ENCODE results near the gene NOL6. TPM values are rescaled to one million over a fixed set of nuclear protein-coding genes. Genes with fewer than 3 reads are reported as not detected.

NOL6 gene
- total RNA-seq, 2 donors from 2014 or later, result 11.5 to 29.3 TPM

DNA sequence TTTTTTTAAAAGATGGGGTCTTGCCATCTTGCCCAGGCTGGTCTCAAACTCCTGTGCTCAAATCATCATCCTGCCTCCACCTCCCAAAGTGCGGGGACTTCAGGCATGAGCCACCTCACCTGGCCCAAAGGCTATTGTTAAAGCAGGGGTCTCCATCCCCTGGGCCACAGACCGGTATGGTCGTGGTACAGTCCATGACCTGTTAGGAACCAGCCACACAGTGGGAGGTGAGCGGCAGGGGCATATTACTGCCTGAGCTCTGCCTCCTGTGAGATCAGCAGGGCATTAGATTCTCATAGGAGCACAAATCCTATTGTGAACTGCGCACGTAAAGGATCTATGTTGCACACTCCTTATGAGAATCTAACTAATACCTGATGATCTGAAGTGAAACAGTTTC lies 7.3 kb upstream of the NOL6 start:
- intact Hi-C loops (cut with DNase I), result no loop called here
- no peak for DNase-seq

DNA sequence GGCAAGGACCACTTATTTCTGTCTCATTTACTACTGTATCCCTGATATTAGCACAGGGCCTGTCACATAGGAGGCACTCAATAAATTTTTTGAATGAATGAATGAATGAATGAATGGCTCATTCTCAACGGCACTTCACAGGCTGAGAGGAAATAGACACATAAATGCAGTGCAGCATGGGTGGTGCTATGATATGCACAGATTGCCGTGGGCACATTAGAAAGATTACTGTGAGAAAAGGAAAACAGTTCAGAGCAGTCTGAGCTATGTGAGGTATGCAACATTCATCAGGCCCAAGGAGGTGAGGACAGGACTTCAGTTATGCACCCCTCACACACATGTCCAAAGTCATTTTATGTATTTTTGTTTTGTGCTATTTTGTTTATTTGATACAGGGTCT lies 6.4 kb upstream of the NOL6 start:
- Histone ChIP-seq H3K27ac (no peak overlapping the region), H3K36me3 (no peaks in the 10 kb centered on the region), H3K4me1 (no peaks in the 10 kb centered on the region), H3K9me3 (no peaks in the 10 kb centered on the region), H3K4me3 (no peak overlapping the region), H3K27me3 (no peaks in the 10 kb centered on the region), H3K9ac (ENCODE audit: low read depth in 2 of 2, low read length in 2 of 2) (no peak overlapping the region)
- TF ChIP-seq, protein P1, sequence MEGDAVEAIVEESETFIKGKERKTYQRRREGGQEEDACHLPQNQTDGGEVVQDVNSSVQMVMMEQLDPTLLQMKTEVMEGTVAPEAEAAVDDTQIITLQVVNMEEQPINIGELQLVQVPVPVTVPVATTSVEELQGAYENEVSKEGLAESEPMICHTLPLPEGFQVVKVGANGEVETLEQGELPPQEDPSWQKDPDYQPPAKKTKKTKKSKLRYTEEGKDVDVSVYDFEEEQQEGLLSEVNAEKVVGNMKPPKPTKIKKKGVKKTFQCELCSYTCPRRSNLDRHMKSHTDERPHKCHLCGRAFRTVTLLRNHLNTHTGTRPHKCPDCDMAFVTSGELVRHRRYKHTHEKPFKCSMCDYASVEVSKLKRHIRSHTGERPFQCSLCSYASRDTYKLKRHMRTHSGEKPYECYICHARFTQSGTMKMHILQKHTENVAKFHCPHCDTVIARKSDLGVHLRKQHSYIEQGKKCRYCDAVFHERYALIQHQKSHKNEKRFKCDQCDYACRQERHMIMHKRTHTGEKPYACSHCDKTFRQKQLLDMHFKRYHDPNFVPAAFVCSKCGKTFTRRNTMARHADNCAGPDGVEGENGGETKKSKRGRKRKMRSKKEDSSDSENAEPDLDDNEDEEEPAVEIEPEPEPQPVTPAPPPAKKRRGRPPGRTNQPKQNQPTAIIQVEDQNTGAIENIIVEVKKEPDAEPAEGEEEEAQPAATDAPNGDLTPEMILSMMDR (IDR thresholded peaks at IDR 0.05), result no peak
- DNase-seq, result no peak
- intact Hi-C loops (cut with DNase I), result no loop called here

More for the DNA sequence above, 7.3 kb upstream of the NOL6 start:
- Histone ChIP-seq H3K27me3 (no peaks in the 10 kb centered on the region), H3K4me3 (no peak overlapping the region), H3K9me3 (no peaks in the 10 kb centered on the region), H3K27ac (no peak overlapping the region), H3K9ac (ENCODE audit: low read depth in 2 of 2, low read length in 2 of 2) (no peak overlapping the region), H3K4me1 (no peaks in the 10 kb centered on the region), H3K36me3 (no peaks in the 10 kb centered on the region)
- TF ChIP-seq, protein P1 (IDR thresholded peaks at IDR 0.05), result no peak

DNA sequence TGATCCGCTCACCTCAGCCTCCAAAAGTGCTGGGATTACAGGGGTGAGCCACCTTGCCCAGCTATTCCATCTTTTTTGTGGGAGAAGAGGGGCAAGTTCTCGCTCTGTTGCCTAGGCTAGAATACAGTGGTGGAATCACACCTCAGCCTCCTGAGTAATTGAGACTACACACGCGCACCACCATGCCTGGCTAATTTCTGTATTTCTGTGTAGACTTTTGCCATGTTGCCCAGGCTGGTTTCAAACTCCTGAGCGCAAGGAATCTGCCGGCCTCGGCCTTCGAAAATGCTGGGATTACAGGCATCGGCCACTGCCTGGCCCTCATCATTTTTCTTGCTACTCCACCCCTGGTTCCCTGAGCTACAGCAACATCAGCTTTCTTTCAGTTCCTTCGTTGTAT lies 2.8 kb upstream of the NOL6 start:
- Histone ChIP-seq H3K36me3 (no peaks in the 10 kb centered on the region), H3K27me3 (no peaks in the 10 kb centered on the region), H3K4me1 (no peaks in the 10 kb centered on the region), H3K27ac (no peak overlapping the region), H3K9ac (ENCODE audit: low read depth in 2 of 2, low read length in 2 of 2) (no peak overlapping the region), H3K9me3 (no peaks in the 10 kb centered on the region), H3K4me3 (no peak overlapping the region)
- intact Hi-C loops (cut with DNase I), result no loop called here
- TF ChIP-seq, protein P1 (IDR thresholded peaks at IDR 0.05), result no peak
- no peak for DNase-seq

DNA sequence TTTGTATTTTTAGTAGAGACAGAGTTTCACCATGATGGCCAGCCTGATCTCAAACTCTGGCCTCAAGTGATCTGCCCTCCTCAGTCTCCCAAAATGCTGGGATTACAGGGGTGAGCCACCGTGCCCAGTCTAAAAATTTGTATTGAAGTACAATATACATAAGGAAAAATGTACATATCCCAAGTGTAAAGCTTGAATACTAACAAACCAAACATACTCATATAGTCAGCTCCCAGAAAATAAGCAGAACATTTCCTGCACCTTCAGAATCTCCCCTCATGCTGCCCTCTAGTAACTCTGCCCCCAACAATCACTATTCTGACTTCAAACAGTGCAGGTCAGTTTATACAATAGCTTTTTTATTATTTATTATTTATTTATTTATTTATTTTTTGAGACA lies 1.6 kb upstream of the NOL6 start:
- no peaks in the 10 kb centered on the region for H3K4me1 ChIP-seq
- TF ChIP-seq, protein P1 (IDR thresholded peaks at IDR 0.05), result no peak
- H3K4me3 ChIP-seq, result no peak overlapping the region
- no peak overlapping the region for H3K9ac ChIP-seq (ENCODE audit: low read depth in 2 of 2, low read length in 2 of 2)
- H3K27ac ChIP-seq, result no peak overlapping the region
- H3K36me3 ChIP-seq, result peaks cover 8% of the 10 kb centered on the region
- H3K9me3 ChIP-seq, result no peaks in the 10 kb centered on the region
- no peaks in the 10 kb centered on the region for H3K27me3 ChIP-seq
- DNase-seq, result no peak
- intact Hi-C loops (cut with DNase I), result no loop called here

DNA sequence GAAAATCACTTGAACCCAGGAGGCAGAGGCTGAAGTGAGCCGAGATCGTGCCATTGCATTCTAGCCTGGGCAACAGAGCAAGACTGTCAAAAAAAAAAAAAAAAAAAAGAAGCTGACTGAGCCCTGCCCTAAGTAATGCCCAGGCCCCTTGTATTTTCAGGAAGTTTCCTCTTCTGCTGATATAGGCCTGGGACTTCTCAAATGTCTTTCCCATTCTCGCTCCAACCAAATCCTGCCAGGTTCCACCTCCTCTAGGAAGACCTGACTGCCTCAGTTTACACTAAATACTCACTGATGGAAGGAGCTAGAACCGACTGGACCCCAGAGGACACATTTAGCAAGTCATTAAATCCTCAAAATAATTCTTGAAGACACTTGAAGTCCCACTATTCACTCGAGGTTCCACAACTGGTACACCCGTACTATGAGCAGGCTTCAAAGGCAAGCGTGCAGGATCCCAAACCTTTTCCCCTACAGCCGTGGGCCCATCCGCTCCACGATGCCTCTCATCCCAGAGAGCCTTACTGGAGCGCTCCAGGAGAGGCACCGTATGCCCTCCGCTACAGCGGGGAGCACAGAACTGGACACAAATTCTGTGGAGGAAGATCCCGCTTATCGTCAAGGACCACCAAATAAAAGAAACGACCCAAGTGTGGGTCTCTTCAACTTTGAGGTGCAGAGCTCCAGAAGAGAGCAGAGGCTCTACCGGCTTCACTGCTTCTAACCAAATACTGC lies 676 bp downstream of the NOL6 start:
- Histone ChIP-seq H3K4me1 (no peaks in the 10 kb centered on the region), H3K9me3 (no peaks in the 10 kb centered on the region), H3K27me3 (no peaks in the 10 kb centered on the region), H3K36me3 (peaks cover 8% of the 10 kb centered on the region), H3K9ac (ENCODE audit: low read depth in 2 of 2, low read length in 2 of 2) (peak overlapping the region; percentile 57 to 78), H3K27ac (no peak overlapping the region), H3K4me3 (peak overlapping the region; percentile 92)
- DNase-seq, result no peak
- TF ChIP-seq, protein P1 (IDR thresholded peaks at IDR 0.05), result no peak
- intact Hi-C loops (cut with DNase I), result no loop called here

Measured in colonic mucosa (tissue), 4 donors.